Right cardiac atrium (tissue), 5 donors: ENCODE measurements around the gene RER1. TPM values are rescaled to one million over a fixed set of nuclear protein-coding genes. Genes with fewer than 3 reads are reported as not detected.
A peak's percentile ranks its signal among the peaks of the same experiment; 100 is the strongest.

Experiments used
- ATAC-seq, 2 donors: fragments of 200-7000 bp; cut with Tn5 transposase; one replicate each; pipeline versions ENCODE4 v1.8.0 to v1.9.1; 2020; ENCODE audit warnings: moderate library complexity in 2 of 2, mild to moderate bottlenecking in 1 of 2
- DNase-seq, 3 donors: peaks; one replicate each; pipeline ENCODE4 v3.0.0-alpha.2; 2020
- H3K27ac ChIP-seq: one replicate; pipeline ENCODE4 v1.5.1; 2013; ENCODE audit warnings: mild to moderate bottlenecking, low read length, control low read depth, moderate library complexity
- H3K27me3 ChIP-seq: one replicate; pipeline ENCODE4 v1.6.1; 2013; ENCODE audit not compliant: control insufficient read depth, insufficient read depth
- H3K4me1 ChIP-seq: one replicate; pipeline ENCODE4 v1.6.1; 2013; ENCODE audit warnings: low read length; ENCODE audit not compliant: control insufficient read depth, insufficient read depth
- H3K4me3 ChIP-seq: one replicate; pipeline ENCODE4 v1.5.1; 2013; ENCODE audit warnings: low read length, control low read depth
- H3K9me3 ChIP-seq: one replicate; pipeline ENCODE4 v1.6.1; 2013; ENCODE audit warnings: low read length; ENCODE audit not compliant: control insufficient read depth
- WGBS: extraction: QIAGEN DNeasy Blood & Tissue Kit; methylation state at CpG from one replicate; pipeline ENCODE4 v1.1.7; 2013; 5-methylcytosine and 5-hydroxymethylcytosine counted together
- intact Hi-C, 4 donors: fragments of 100-400 bp; cut with DNase I; formaldehyde crosslinking; loops; one replicate each; pipeline versions ENCODE4 v1.11.0 to v1.14.0; 2022 to 2023
- polyA plus RNA-seq: library from polyadenylated mRNA; stranded (reverse); fragments of 200-250 nt; gene quantifications from one replicate; pipeline ENCODE4 v1.2.3, GENCODE V29; 2013
- total RNA-seq, 4 donors: library from RNA; stranded (reverse); fragmentation: NEBNext Ultra II Directional; extraction: Animal tissue kit (Norgen Biotek cat#: 25700); gene quantifications; one replicate each; pipeline ENCODE4 v1.2.1, GENCODE V29; 2021
- donor health status: healthy with polysubstance abuse.
- donor health status: DM: no; HTN: yes; CAD: no.
- donor health status: DM: no; HTN: no; CAD: no.
- donor health status: DM: no; HTN: yes; CAD: no; lungs with severe emphysema.
- donor health status: DM: yes; HTN: yes; CAD: no.

The RER1 gene
- total and polyA plus RNA-seq, 5 donors, result 50.3 to 93.9 (median 86.2) TPM

- intact Hi-C loops, result no loop called here
- peak; percentile 7 to 52 (median 37) for DNase-seq
Observed at GRCh38 chr1:2385606-2386280, 5.9 kb upstream of the RER1 start.

DNA sequence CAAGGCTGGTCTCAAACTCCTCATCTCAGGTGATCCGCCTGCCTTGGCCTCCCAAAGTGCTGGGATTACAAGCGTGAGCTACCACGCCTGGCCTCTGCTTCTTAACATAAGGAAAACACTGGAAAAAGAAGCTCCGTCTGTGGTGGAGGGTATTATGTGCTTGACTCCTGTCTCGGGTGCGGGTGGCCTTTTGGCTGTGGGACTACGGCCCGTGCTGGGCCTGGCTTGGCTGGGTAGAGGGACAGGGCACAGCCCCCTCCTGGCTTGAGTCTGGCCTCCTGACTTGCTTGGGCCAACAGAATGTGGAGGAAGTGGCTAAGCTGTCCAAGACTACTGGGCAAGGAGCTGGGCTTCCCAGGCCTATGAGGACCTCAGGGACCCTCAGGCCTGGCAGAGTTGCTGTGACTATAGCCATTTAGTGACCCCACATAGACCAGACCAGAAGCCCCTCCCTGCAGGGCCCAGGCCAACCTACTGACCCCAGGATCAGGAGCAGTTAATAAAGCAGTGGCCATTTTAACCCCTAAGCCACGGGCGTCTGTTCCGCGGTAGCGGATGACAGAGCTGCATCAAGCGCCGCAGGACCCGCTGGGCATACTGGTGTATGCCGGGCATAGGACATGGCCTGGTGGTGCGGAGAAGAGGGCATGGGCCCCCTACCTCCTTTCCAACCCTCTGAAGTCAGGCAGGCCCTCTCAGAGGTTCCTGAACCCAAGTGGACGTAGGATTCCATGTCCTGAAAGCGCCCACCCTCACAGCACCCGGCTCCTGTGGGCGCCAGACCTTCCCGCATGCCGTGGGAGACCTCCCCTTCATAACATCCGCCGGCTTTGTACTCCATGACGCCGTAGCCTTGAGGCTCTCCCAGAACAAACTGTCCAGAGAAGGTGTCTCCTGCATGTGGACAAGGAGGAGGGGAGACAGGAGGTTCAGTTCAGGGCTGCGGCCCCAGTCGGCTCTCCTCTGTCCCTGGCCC is 4.7 kb upstream of the RER1 start:
- peak in 2 of 3 donors; percentile 12 to 37 for DNase-seq
- Histone ChIP-seq H3K27me3 (no peaks in the 10 kb centered on the region), H3K27ac (no peak overlapping the region), H3K4me1 (no peaks in the 10 kb centered on the region), H3K4me3 (no peak overlapping the region), H3K9me3 (no peaks in the 10 kb centered on the region)
- 94% methylated on average over 30 of the region's 30 CpGs for WGBS
- intact Hi-C loops, result no loop called here
- no peak for ATAC-seq

More at GRCh38 chr1:2385606-2386280, 5.9 kb upstream of the RER1 start:
- no peak overlapping the region for H3K27ac ChIP-seq
- H3K9me3 ChIP-seq, result no peaks in the 10 kb centered on the region
- no peaks in the 10 kb centered on the region for H3K4me1 ChIP-seq
- H3K27me3 ChIP-seq, result no peaks in the 10 kb centered on the region
- no peak for ATAC-seq
- H3K4me3 ChIP-seq, result no peak overlapping the region
- 91% methylated on average over 19 of the region's 19 CpGs for WGBS

- intact Hi-C loops, result no loop called here
- H3K27me3 ChIP-seq, result no peaks in the 10 kb centered on the region
- 95% methylated on average over 32 of the region's 32 CpGs for WGBS
- ATAC-seq (no peak), DNase-seq (peak; percentile 9 to 53 (median 45))
- H3K9me3 ChIP-seq, result no peaks in the 10 kb centered on the region
- no peak overlapping the region for H3K4me3 ChIP-seq
- H3K27ac ChIP-seq, result no peak overlapping the region
- peaks cover 5% of the 10 kb centered on the region for H3K4me1 ChIP-seq
Observed at GRCh38 chr1:2388004-2388913, 3.4 kb upstream of the RER1 start.

DNA sequence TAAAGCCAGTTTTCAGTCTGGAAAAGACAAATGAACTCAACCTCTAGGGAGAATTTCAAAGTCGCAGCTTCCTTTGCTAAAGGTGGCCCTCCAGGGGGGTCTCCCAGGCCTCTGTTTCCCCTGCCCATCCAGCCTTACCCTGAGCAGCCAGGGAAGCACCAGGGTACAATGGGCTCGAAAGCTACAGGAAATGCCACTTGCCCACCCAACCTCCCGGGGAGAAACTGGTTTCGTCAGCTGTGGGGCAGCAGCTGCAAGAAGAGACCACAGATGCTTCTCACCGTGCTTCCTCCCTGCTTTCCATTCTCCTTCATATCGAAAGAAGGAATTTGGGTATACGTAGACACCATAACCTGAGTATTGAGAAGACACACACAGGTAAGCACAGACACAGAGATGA is 2.0 kb upstream of the RER1 start:
- 86% methylated on average over 7 of the region's 7 CpGs for WGBS
- Histone ChIP-seq H3K27ac (no peak overlapping the region), H3K4me1 (peaks cover 5% of the 10 kb centered on the region), H3K9me3 (no peaks in the 10 kb centered on the region), H3K4me3 (no peak overlapping the region), H3K27me3 (no peaks in the 10 kb centered on the region)
- DNase-seq, result no peak
- intact Hi-C loops, result no loop called here
- ATAC-seq, result no peak

GRCh38 chr1:2391931-2392509 is 379 bp downstream of the RER1 start:
- peak overlapping the region; percentile 73 for H3K27ac ChIP-seq
- H3K27me3 ChIP-seq, result no peaks in the 10 kb centered on the region
- intact Hi-C loops, result no loop called here
- under 1% methylated on average over 61 of the region's 62 CpGs for WGBS
- peaks cover 5% of the 10 kb centered on the region for H3K4me1 ChIP-seq
- H3K4me3 ChIP-seq, result peak overlapping the region; percentile 87
- DNase-seq, result peak in 1 of 3 donors; percentile 79
- no peak for ATAC-seq
- no peaks in the 10 kb centered on the region for H3K9me3 ChIP-seq

DNA sequence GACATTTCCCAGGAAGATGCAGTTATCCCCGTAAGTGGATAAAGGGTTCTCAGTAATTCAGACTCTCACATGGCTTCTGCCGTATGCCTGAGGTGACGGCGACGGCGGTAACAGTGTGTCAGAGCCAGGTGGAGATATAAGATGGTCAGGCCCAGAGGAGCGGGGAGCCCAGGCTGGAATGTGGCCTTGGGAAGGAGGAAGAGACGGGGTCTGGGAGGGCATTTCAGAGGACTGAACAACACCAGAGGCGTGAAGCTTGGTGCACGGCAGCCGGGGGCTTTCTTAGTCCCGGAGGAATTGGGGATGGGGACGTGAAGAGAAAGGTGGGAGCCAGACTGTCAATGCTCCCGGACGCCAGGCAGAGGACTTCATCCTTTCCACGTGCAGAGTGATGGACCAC is 1.0 kb downstream of the RER1 start:
- H3K4me3 ChIP-seq, result peak overlapping the region; percentile 87
- DNase-seq, result peak in 2 of 3 donors; percentile 44 to 46
- intact Hi-C loops, result no loop called here
- peaks cover 5% of the 10 kb centered on the region for H3K4me1 ChIP-seq
- 36% methylated on average over 16 of the region's 16 CpGs for WGBS
- no peak for ATAC-seq
- no peaks in the 10 kb centered on the region for H3K27me3 ChIP-seq
- no peaks in the 10 kb centered on the region for H3K9me3 ChIP-seq
- H3K27ac ChIP-seq, result no peak overlapping the region

DNA sequence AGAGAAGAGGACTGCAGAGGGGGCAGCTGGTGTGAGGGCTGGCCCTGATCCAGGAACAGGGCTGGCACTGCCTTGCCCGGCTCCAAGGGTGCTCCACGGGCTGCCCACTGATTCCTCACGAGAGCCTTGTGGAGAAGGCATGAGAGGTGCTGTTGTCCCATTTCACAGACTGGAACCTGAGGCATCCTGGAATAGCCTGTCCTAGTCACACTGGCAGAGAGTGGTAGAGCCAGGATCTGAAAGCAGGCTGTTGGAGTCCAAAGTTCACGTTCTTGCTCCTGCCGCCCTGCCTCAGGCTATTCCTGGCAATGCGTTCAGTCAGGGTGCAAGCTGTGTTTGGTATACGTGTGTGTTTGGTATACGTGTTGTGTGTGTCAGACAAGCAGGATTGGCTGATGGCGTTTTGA is 1.8 kb downstream of the RER1 start:
- intact Hi-C loops, result no loop called here
- ATAC-seq (no peak), DNase-seq (peak in 2 of 3 donors; percentile 48 to 56)
- H3K27me3 ChIP-seq, result no peaks in the 10 kb centered on the region
- H3K27ac ChIP-seq, result no peak overlapping the region
- no peaks in the 10 kb centered on the region for H3K9me3 ChIP-seq
- no peak overlapping the region for H3K4me3 ChIP-seq
- H3K4me1 ChIP-seq, result peaks cover 5% of the 10 kb centered on the region
- WGBS, result 77% methylated on average over 9 of the region's 9 CpGs

DNA sequence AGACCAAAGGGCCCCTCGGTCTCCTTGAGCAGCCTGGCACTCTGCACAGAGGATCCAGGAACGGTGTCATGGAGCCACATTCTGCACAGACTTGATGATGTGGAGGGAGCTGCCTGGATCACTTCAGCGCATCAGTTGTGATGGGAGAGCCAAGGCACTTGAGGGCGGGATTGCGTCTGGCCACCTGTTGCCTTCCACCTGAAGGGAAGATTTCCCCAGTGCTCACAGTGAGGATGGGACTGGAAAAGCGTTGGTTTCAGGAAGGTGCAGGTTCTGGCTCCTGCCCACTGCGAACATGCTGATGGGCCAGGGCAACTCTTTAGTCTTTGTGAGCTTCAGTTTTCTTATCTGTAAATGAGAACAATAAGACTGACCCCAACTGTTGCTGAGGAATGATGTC is 2.6 kb downstream of the RER1 start:
- peak in 1 of 3 donors; percentile 30 for DNase-seq
- no peak overlapping the region for H3K27ac ChIP-seq
- 89% methylated on average over 7 of the region's 7 CpGs for WGBS
- no peak overlapping the region for H3K4me3 ChIP-seq
- H3K27me3 ChIP-seq, result no peaks in the 10 kb centered on the region
- ATAC-seq, result no peak
- H3K4me1 ChIP-seq, result peaks cover 5% of the 10 kb centered on the region
- intact Hi-C loops, result no loop called here
- no peaks in the 10 kb centered on the region for H3K9me3 ChIP-seq

- WGBS, result 85% methylated on average over 11 of the region's 11 CpGs
- intact Hi-C loops, result no loop called here
Observed at GRCh38 chr1:2394761-2395160, 3.1 kb downstream of the RER1 start.

DNA sequence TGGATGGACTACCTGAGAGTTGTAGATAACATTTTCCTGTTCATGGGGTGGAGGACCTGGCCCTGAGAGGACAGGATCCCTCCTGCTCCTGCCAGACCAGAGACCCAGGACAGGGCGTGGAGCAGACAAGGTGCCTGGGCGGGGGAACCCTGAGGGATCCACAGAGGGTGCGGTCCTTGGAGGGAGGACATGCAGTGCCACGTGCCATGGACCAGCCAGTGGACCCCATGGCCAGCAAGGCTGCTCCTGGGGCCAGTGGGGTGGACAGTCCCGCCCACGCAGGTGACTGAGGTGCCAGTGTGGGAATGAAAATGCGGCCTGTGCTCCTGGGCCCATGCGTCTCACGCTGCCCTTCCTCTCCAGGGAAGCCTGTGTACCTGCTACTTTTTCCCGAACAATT is 3.6 kb downstream of the RER1 start:
- 81% methylated on average over 10 of the region's 10 CpGs for WGBS
- H3K4me3 ChIP-seq, result no peak overlapping the region
- H3K27ac ChIP-seq, result no peak overlapping the region
- no peaks in the 10 kb centered on the region for H3K27me3 ChIP-seq
- ATAC-seq, result no peak
- no peaks in the 10 kb centered on the region for H3K9me3 ChIP-seq
- peak in 1 of 3 donors; percentile 46 for DNase-seq
- peaks cover 5% of the 10 kb centered on the region for H3K4me1 ChIP-seq
- intact Hi-C loops, result no loop called here

More at GRCh38 chr1:2394761-2395160, 3.1 kb downstream of the RER1 start:
- ATAC-seq, result no peak
- peaks cover 5% of the 10 kb centered on the region for H3K4me1 ChIP-seq
- H3K4me3 ChIP-seq, result no peak overlapping the region
- no peak overlapping the region for H3K27ac ChIP-seq
- peak in 1 of 3 donors; percentile 39 for DNase-seq
- H3K9me3 ChIP-seq, result no peaks in the 10 kb centered on the region
- no peaks in the 10 kb centered on the region for H3K27me3 ChIP-seq
